Measurements from ENCODE around the gene TSPAN18.

TSPAN18 gene

GRCh38 chr11:44797051-44797450 lies 70.3 kb downstream of the TSPAN18 start:
- DNase-seq (ENCODE audit: low read depth in 2 of 2): no peak

GRCh38 chr11:44797886-44798606 lies 71.3 kb downstream of the TSPAN18 start:
- no peak for DNase-seq (ENCODE audit: low read depth in 2 of 2)

GRCh38 chr11:44798607-44798972 lies 71.8 kb downstream of the TSPAN18 start:
- no peak for DNase-seq (ENCODE audit: low read depth in 2 of 2)

GRCh38 chr11:44799012-44799411 lies 72.2 kb downstream of the TSPAN18 start:
- DNase-seq (ENCODE audit: low read depth in 2 of 2): no peak

- no peak for DNase-seq (ENCODE audit: low read depth in 2 of 2)
These were observed 75.6 kb downstream of the TSPAN18 start for GRCh38 chr11:44802347-44802746.

GRCh38 chr11:44803009-44803408 lies 76.2 kb downstream of the TSPAN18 start:
- DNase-seq (ENCODE audit: low read depth in 2 of 2): no peak

GRCh38 chr11:44804449-44805437 lies 78.0 kb downstream of the TSPAN18 start:
- DNase-seq (ENCODE audit: low read depth in 2 of 2): no peak

- DNase-seq (ENCODE audit: low read depth in 2 of 2): no peak
These were observed 78.8 kb downstream of the TSPAN18 start for GRCh38 chr11:44805596-44805995.

GRCh38 chr11:44808053-44808753 lies 81.4 kb downstream of the TSPAN18 start:
- no peak for DNase-seq (ENCODE audit: low read depth in 2 of 2)

- no peak for DNase-seq (ENCODE audit: low read depth in 2 of 2)
These were observed 82.5 kb downstream of the TSPAN18 start for GRCh38 chr11:44809283-44809682.

GRCh38 chr11:44811841-44812448 lies 85.2 kb downstream of the TSPAN18 start:
- no peak for DNase-seq (ENCODE audit: low read depth in 2 of 2)

GRCh38 chr11:44812971-44813370 lies 86.2 kb downstream of the TSPAN18 start:
- no peak for DNase-seq (ENCODE audit: low read depth in 2 of 2)

GRCh38 chr11:44813401-44813800 lies 86.6 kb downstream of the TSPAN18 start:
- DNase-seq (ENCODE audit: low read depth in 2 of 2): no peak

GRCh38 chr11:44814881-44815592 lies 88.3 kb downstream of the TSPAN18 start:
- DNase-seq (ENCODE audit: low read depth in 2 of 2): no peak

GRCh38 chr11:44815917-44816456 lies 89.2 kb downstream of the TSPAN18 start:
- no peak for DNase-seq (ENCODE audit: low read depth in 2 of 2)

- no peak for DNase-seq (ENCODE audit: low read depth in 2 of 2)
These were observed 90.0 kb downstream of the TSPAN18 start for GRCh38 chr11:44816761-44817160.

- DNase-seq (ENCODE audit: low read depth in 2 of 2): no peak
These were observed 90.6 kb downstream of the TSPAN18 start for GRCh38 chr11:44817207-44817949.

GRCh38 chr11:44818110-44818509 lies 91.3 kb downstream of the TSPAN18 start:
- no peak for DNase-seq (ENCODE audit: low read depth in 2 of 2)

GRCh38 chr11:44819346-44819745 lies 92.6 kb downstream of the TSPAN18 start:
- DNase-seq (ENCODE audit: low read depth in 2 of 2): no peak

GRCh38 chr11:44822369-44822768 lies 95.6 kb downstream of the TSPAN18 start:
- DNase-seq (ENCODE audit: low read depth in 2 of 2): no peak
